ENCODE data around the gene GRN. TPM values are rescaled to one million over a fixed set of nuclear protein-coding genes. Genes with fewer than 3 reads are reported as not detected.

GRN gene
- total RNA-seq, 3 donors from 2014 or later (not counting 1 experiment from before 2014, with no cell fraction given): 42.4 to 69.8 (median 55.6) TPM

GRCh38 chr17:44383363-44383762 is 38.3 kb downstream of the GRN start:
- H3K27ac Mint-ChIP-seq: no peak overlapping the region
- no peak overlapping the region for H3K4me3 Mint-ChIP-seq
- Histone ChIP-seq H3K4me1 (ENCODE audit: control insufficient read depth, insufficient read depth, low read length) (peaks cover 18% of the 10 kb centered on the region), H3K36me3 (ENCODE audit: control insufficient read depth, insufficient read depth, low read length) (no peaks in the 10 kb centered on the region), H3K4me3 (ENCODE audit: low read length) (no peak overlapping the region), H3K27me3 (ENCODE audit: control insufficient read depth, insufficient read depth, low read length) (peaks cover 6% of the 10 kb centered on the region), H3K27ac (ENCODE audit: low read length) (no peak overlapping the region), H3K9me3 (ENCODE audit: control insufficient read depth, insufficient read depth, low read length) (no peaks in the 10 kb centered on the region)
- H3K36me3 Mint-ChIP-seq: no peaks in the 10 kb centered on the region
- intact Hi-C loops (cut with micrococcal nuclease): no loop called here
- peak in 1 of 2 donors; percentile 12 for DNase-seq
- no peak for TF ChIP-seq CTCF (IDR thresholded peaks at IDR 0.05)
- no peaks in the 10 kb centered on the region for H3K9me3 Mint-ChIP-seq
- WGBS (ENCODE audit: insufficient coverage): 94% methylated on average over 15 of the region's 15 CpGs
- H3K4me1 Mint-ChIP-seq: peaks cover 10 to 16% of the 10 kb centered on the region in 2 donors
- no peak for ATAC-seq
- H3K27me3 Mint-ChIP-seq (ENCODE audit: low read depth in 2 of 2): no peaks in the 10 kb centered on the region

- Mint-ChIP-seq H3K4me1 (peaks cover 10 to 16% of the 10 kb centered on the region in 2 donors), H3K4me3 (no peak overlapping the region), H3K27me3 (ENCODE audit: low read depth in 2 of 2) (no peaks in the 10 kb centered on the region), H3K27ac (no peak overlapping the region), H3K36me3 (no peaks in the 10 kb centered on the region), H3K9me3 (no peaks in the 10 kb centered on the region)
- no peak overlapping the region for H3K27ac ChIP-seq (ENCODE audit: low read length)
- no peak overlapping the region for H3K4me3 ChIP-seq (ENCODE audit: low read length)
- 88% methylated on average over 13 of the region's 16 CpGs for WGBS (ENCODE audit: insufficient coverage)
- no peaks in the 10 kb centered on the region for H3K9me3 ChIP-seq (ENCODE audit: control insufficient read depth, insufficient read depth, low read length)
- H3K36me3 ChIP-seq (ENCODE audit: control insufficient read depth, insufficient read depth, low read length): no peaks in the 10 kb centered on the region
- TF ChIP-seq CTCF (IDR thresholded peaks at IDR 0.05): no peak
- ATAC-seq: no peak
- H3K4me1 ChIP-seq (ENCODE audit: control insufficient read depth, insufficient read depth, low read length): peaks cover 18% of the 10 kb centered on the region
- no peak for DNase-seq
- peaks cover 6% of the 10 kb centered on the region for H3K27me3 ChIP-seq (ENCODE audit: control insufficient read depth, insufficient read depth, low read length)
- intact Hi-C loops (cut with micrococcal nuclease): no loop called here
These were observed 38.8 kb downstream of the GRN start for GRCh38 chr17:44383861-44384260.

DNA sequence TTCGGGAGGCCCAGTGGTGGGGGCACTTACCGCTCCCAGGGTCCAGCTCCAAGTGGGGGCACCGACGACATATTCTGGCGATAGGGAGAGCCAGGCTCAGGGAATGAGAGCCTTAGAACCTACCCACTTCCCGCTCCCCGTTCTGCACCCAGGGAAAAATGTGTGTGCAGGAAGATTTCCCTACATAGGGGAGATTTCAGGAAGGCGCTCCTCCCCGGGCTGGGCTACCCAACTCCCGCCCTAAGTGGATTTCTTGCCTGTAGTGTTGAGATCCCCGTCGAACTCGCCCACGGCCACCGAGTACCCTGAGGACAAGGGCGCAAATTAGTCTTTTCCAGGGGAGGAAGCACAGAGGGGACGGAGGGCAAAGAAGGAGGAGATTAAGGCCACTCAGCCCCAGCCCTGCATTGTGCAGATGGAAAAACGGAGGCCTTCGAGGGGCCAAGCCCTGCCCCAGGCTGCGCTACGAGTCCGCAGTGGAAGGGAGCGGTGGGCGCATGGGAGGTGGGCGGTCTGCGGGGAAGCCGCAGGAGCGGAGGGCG is 39.2 kb downstream of the GRN start:
- H3K4me1 ChIP-seq (ENCODE audit: control insufficient read depth, insufficient read depth, low read length): peaks cover 20% of the 10 kb centered on the region
- Mint-ChIP-seq H3K27ac (no peak overlapping the region), H3K27me3 (ENCODE audit: low read depth in 2 of 2) (no peaks in the 10 kb centered on the region), H3K9me3 (no peaks in the 10 kb centered on the region), H3K4me1 (peaks cover 13 to 20% of the 10 kb centered on the region in 2 donors), H3K36me3 (no peaks in the 10 kb centered on the region), H3K4me3 (peak overlapping the region; percentile 73)
- no peak for DNase-seq
- intact Hi-C loops (cut with micrococcal nuclease): no loop called here
- no peak overlapping the region for H3K27ac ChIP-seq (ENCODE audit: low read length)
- 75% methylated on average over 29 of the region's 29 CpGs for WGBS (ENCODE audit: insufficient coverage)
- H3K4me3 ChIP-seq (ENCODE audit: low read length): no peak overlapping the region
- H3K27me3 ChIP-seq (ENCODE audit: control insufficient read depth, insufficient read depth, low read length): peaks cover 6% of the 10 kb centered on the region
- no peaks in the 10 kb centered on the region for H3K36me3 ChIP-seq (ENCODE audit: control insufficient read depth, insufficient read depth, low read length)
- H3K9me3 ChIP-seq (ENCODE audit: control insufficient read depth, insufficient read depth, low read length): no peaks in the 10 kb centered on the region
- TF ChIP-seq CTCF (IDR thresholded peaks at IDR 0.05): no peak
- ATAC-seq: no peak

- DNase-seq: peak in 1 of 2 donors; percentile 26
- Mint-ChIP-seq H3K27me3 (ENCODE audit: low read depth in 2 of 2) (no peaks in the 10 kb centered on the region), H3K4me1 (peaks cover 18 to 25% of the 10 kb centered on the region in 2 donors), H3K4me3 (peak overlapping the region; percentile 79), H3K9me3 (no peaks in the 10 kb centered on the region), H3K36me3 (no peaks in the 10 kb centered on the region), H3K27ac (peak overlapping the region in 1 of 2 donors; percentile 66)
- peaks cover 25% of the 10 kb centered on the region for H3K4me1 ChIP-seq (ENCODE audit: control insufficient read depth, insufficient read depth, low read length)
- intact Hi-C loops (cut with micrococcal nuclease): no loop called here
- TF ChIP-seq CTCF (IDR thresholded peaks at IDR 0.05): no peak
- ATAC-seq: no peak
- H3K9me3 ChIP-seq (ENCODE audit: control insufficient read depth, insufficient read depth, low read length): no peaks in the 10 kb centered on the region
- WGBS (ENCODE audit: insufficient coverage): 13% methylated on average over 26 of the region's 26 CpGs
- peaks cover 6% of the 10 kb centered on the region for H3K27me3 ChIP-seq (ENCODE audit: control insufficient read depth, insufficient read depth, low read length)
- no peak overlapping the region for H3K27ac ChIP-seq (ENCODE audit: low read length)
- peak overlapping the region; percentile 62 for H3K4me3 ChIP-seq (ENCODE audit: low read length)
- H3K36me3 ChIP-seq (ENCODE audit: control insufficient read depth, insufficient read depth, low read length): no peaks in the 10 kb centered on the region
These were observed 39.8 kb downstream of the GRN start for GRCh38 chr17:44384823-44385286.

All from natural killer cell (primary cell).